RPMI8226 (cell line): ENCODE results near the gene NUDT16L1.
"Not testable (repeated sequence)": the region's sequence is repeated elsewhere in the genome, so short reads cannot be mapped to it uniquely, and the experiment has no call there.

Experiments
- DNase-seq: peaks from one replicate; pipeline ENCODE4 v3.0.0-alpha.2; 2015

Gene NUDT16L1

GRCh38 chr16:4726616-4727015 lies 33.3 kb downstream of the NUDT16L1 start:
- DNase-seq = no peak

- DNase-seq = no peak
Observed at GRCh38 chr16:4728676-4729075, 35.3 kb downstream of the NUDT16L1 start.

- DNase-seq = no peak
Observed at GRCh38 chr16:4729876-4730275, 36.5 kb downstream of the NUDT16L1 start.

GRCh38 chr16:4733211-4733742 lies 39.9 kb downstream of the NUDT16L1 start:
- no peak for DNase-seq

- no peak for DNase-seq
Observed at GRCh38 chr16:4733747-4734062, 40.3 kb downstream of the NUDT16L1 start.

GRCh38 chr16:4734063-4734729 lies 40.8 kb downstream of the NUDT16L1 start, which contains the start of the genes ANKS3 and DNAAF8:
Gene ANKS3, minus strand, starts transcription at chr16:4734271. Its CDS starts 4,122 bp downstream, at chr16:4730149.
Gene DNAAF8, plus strand, starts transcription at chr16:4734537. Its CDS starts 1,978 bp downstream, at chr16:4736515.
- DNase-seq = peak; percentile 95

GRCh38 chr16:4734730-4735535 lies 41.6 kb downstream of the NUDT16L1 start:
- DNase-seq = peak; percentile 92

GRCh38 chr16:4736546-4736945 lies 43.2 kb downstream of the NUDT16L1 start:
- DNase-seq = no peak

GRCh38 chr16:4737545-4737944 lies 44.2 kb downstream of the NUDT16L1 start:
- DNase-seq = no peak

- DNase-seq = not testable (repeated sequence)
Observed at GRCh38 chr16:4738370-4738769, 45.0 kb downstream of the NUDT16L1 start.

GRCh38 chr16:4743226-4743878 lies 50.0 kb downstream of the NUDT16L1 start:
- no peak for DNase-seq

- no peak for DNase-seq
Observed at GRCh38 chr16:4744555-4745273, 51.4 kb downstream of the NUDT16L1 start.

- DNase-seq = no peak
Observed at GRCh38 chr16:4745274-4745569, 51.9 kb downstream of the NUDT16L1 start.
